Measurements from ENCODE around the gene APOBEC4.

Gene APOBEC4

GRCh38 chr1:183604038-183604808 lies 48.9 kb downstream of the APOBEC4 start:
- DNase-seq (ENCODE audit: low read depth in 1 of 2, low spot score in 1 of 2) = no peak

DNA sequence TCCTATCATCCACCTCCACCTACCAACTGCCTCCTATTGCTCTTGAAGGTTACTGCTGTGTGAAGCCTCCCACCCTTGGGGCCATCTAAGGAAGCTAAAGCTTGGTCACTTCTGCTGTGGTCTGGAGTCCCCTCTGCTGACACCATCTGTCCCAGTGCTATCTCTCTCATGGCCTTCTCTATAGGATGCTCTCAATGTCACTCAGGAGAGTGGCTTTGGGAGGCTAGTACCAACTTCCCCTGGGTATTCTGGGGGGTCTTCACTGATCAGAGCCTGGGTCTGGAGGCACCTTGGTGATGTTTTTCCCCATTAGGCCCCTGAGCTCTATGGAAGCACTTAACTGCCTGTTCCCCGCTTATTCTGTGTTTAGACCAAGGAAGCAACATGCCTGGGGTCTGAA lies 50.6 kb downstream of the APOBEC4 start:
- no peak for DNase-seq (ENCODE audit: low read depth in 1 of 2, low spot score in 1 of 2)

GRCh38 chr1:183600634-183601033 lies 52.5 kb downstream of the APOBEC4 start:
- DNase-seq (ENCODE audit: low read depth in 1 of 2, low spot score in 1 of 2) = no peak

DNA sequence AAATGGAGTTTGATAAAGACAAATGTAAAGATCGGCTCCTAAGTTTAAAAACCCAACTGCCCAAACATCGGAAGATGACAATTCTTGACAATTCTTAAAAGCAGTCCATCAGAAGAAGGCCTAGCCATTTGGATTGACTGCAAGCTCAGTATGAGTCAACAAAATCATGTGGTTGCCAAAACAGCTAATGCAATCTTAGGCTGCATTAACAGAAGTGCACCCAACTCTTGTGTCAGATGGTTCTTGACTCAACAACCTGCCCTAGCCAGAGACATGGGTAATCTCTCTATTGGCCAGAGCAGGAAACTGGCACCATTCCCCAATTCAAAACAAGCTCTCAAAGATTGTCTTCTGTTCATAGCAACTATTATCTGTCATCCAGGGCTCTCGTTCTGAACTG lies 53.0 kb downstream of the APOBEC4 start:
- DNase-seq (ENCODE audit: low read depth in 1 of 2, low spot score in 1 of 2) = no peak

GRCh38 chr1:183598386-183598785 lies 54.7 kb downstream of the APOBEC4 start:
- no peak for DNase-seq (ENCODE audit: low read depth in 1 of 2, low spot score in 1 of 2)

GRCh38 chr1:183597656-183598347 lies 55.3 kb downstream of the APOBEC4 start:
- DNase-seq (ENCODE audit: low read depth in 1 of 2, low spot score in 1 of 2) = no peak

- no peak for DNase-seq (ENCODE audit: low read depth in 1 of 2, low spot score in 1 of 2)
Observed at GRCh38 chr1:183596500-183596899, 56.6 kb downstream of the APOBEC4 start.
